ENCODE measurements around the gene HSD17B13.

Gene HSD17B13

DNA sequence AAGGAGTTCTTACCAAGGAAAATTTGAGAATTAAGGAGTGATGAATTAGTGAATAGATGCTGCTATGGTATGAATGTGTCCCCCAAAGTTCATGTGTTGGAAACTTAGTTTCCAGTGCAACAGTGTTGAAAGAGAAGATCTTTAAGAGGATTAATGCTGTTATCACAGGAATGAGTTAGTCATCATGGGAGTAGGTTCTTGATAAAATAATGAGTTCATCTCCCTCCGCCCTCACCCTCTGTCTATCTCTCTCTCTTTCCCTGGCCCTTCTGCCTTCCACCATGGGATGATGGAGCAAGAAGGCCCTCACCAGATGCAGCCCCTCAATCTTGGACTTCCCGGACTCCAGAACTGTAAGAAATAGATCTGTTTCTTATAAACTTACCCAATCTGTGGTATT is 64.0 kb downstream of the HSD17B13 start:
- DNase-seq, result no peak

DNA sequence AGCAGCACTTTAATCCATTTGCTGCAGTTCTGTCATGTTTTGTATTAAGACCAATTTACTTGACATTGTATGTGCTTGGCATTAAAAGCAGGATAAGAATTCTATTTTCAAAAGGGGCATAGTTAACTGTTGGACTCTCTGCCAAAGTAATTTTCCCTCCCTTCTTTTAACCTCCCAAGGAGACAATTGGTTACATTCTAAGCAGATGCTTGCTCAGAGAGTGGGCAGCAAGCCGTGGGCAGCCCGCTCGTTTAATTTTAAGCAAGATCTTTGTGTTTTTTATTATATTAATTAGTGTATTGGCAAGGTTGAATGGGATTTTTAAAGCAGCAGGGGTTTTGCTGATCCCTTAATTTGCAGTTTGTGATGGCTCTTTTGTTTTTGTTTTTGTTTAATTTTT is 65.2 kb downstream of the HSD17B13 start:
- DNase-seq, result no peak

DNA sequence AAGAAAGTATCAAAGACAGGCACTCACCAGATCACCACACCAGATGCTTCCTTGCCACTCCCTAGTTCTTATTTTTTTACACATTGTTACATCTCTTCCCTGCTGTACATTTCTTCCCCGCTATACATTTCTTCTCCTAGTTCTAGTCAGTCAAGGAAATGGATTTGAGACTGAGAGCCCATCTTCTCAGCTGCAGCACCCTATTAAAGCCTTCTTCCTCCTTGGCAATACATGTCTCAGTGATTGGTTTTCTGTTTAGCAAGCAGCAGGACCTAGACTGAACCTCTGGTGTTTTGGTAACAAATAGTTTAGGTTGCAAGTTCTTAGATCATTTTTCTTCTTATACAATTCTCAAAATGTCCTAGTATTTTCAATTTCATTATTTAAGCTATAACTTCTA is 66.9 kb downstream of the HSD17B13 start:
- no peak for DNase-seq

Measured in hematopoietic multipotent progenitor cell treated with erythropoietin and hydrocortisone succinate and interleukin-3 and kit ligand, for 6 days (in vitro differentiated cells).